GM12801 (cell line): Measurements from ENCODE around the gene GATA6.

Experiments
- TF ChIP-seq, protein P1 (sequence below): IDR thresholded peaks from one replicate; pipeline ENCODE4 v1.5.1; 2011; ENCODE audit warnings: control low read depth; ENCODE audit not compliant: insufficient read length; ENCODE audit errors: extremely low read depth

Gene GATA6

DNA sequence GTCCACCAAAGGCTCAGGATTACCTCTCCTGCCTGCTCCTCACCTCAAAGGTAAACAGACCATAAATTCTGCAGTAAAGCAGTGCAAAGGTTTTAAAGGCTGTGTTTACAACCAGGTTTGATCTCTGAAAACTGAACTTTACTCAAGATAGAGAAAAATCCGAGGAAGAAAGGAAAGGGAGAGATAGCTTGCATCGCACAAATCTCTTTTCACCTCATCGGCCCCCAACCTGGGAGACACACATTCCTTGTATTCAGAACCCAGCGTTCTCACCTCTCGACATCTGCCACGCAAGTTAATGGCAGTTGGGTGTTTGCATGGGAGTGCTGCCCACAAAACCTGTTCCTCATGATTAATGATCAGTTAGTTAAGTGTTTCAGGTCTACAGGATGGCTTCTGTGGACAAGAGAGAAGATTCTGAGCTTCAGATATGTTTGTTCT, 72.6 kb downstream of the GATA6 start:
- TF ChIP-seq, protein P1, sequence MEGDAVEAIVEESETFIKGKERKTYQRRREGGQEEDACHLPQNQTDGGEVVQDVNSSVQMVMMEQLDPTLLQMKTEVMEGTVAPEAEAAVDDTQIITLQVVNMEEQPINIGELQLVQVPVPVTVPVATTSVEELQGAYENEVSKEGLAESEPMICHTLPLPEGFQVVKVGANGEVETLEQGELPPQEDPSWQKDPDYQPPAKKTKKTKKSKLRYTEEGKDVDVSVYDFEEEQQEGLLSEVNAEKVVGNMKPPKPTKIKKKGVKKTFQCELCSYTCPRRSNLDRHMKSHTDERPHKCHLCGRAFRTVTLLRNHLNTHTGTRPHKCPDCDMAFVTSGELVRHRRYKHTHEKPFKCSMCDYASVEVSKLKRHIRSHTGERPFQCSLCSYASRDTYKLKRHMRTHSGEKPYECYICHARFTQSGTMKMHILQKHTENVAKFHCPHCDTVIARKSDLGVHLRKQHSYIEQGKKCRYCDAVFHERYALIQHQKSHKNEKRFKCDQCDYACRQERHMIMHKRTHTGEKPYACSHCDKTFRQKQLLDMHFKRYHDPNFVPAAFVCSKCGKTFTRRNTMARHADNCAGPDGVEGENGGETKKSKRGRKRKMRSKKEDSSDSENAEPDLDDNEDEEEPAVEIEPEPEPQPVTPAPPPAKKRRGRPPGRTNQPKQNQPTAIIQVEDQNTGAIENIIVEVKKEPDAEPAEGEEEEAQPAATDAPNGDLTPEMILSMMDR: no peak

GRCh38 chr18:22243513-22243912, 74.1 kb downstream of the GATA6 start:
- TF ChIP-seq, protein P1: no peak

DNA sequence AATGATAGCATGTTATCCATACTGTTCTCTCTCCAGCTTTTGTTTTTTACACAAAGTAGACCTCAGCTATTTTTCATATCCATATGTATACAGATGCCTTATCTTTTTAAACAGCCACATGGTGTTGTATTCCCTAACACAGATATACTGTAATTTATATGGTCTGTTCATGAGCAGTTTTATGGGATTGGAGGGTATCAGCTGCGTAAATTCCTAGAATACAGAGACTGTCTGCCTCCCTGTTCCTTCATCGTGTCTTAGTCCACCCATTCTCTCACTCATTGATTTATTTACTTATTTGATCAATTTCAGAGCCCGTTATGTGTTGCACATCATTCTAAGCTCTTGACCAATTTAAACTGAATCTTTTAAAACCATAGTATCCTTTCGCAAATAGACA, 80.6 kb downstream of the GATA6 start:
- TF ChIP-seq, protein P1: no peak

- TF ChIP-seq, protein P1: no peak
Measured at GRCh38 chr18:22250591-22250996, 81.2 kb downstream of the GATA6 start.
